Sigmoid colon (tissue), 4 donors: ENCODE results near the gene KCNF1.

Source experiments
- EP300 ChIP-seq, 4 donors: sonication (generic); formaldehyde crosslinking; IDR thresholded peaks; one replicate each; pipeline ENCODE4 v1.6.1; 2017; ENCODE audit warnings: antibody characterized with exemption in 4 of 4
- POLR2A ChIP-seq, 2 donors: fragments of 450-650 bp; IDR thresholded peaks; one replicate each; pipeline ENCODE4 v1.6.1; 2016; ENCODE audit warnings: antibody characterized with exemption in 2 of 2, mild to moderate bottlenecking in 2 of 2, moderate library complexity in 2 of 2
- POLR2AphosphoS5 ChIP-seq, 4 donors: sonication (generic); formaldehyde crosslinking; IDR thresholded peaks; one replicate each; pipeline ENCODE4 v1.6.1; 2017; ENCODE audit warnings: antibody characterized with exemption in 4 of 4

GRCh38 chr2:10876394-10876793, 35.3 kb upstream of the KCNF1 start:
- TF ChIP-seq POLR2A (IDR thresholded peaks at IDR 0.05) (no peak), POLR2AphosphoS5 (IDR thresholded peaks at IDR 0.05) (no peak), EP300 (IDR thresholded peaks at IDR 0.05) (no peak)
